ENCODE results near the gene DOCK4.

DOCK4 gene

DNA sequence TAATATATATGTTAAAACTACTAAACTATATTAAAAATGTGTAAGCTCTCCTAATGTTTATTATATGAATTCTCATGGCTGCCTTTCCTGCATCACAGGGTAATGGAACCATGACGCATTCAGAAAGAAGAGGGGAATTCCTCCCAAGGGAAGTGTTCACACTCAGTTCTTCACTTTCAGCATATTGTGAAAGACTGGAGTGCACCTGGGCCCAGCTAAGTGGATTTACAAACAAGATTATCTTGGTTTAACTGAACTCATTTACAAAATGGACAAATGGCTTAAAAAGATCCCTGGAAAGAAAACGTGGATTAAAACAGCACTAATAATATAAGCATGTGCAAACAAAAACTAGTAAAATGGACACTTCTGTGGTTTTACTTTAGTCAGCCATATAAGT lies 149.8 kb downstream of the DOCK4 start:
- H3K9ac ChIP-seq (ENCODE audit: low read depth, low read length, poor library complexity, severe bottlenecking), result no peak overlapping the region
- H3F3A ChIP-seq (ENCODE audit: low read depth), result no peaks in the 10 kb centered on the region
- H3K9me3 ChIP-seq (ENCODE audit: insufficient read depth, low read depth, low read length), result no peaks in the 10 kb centered on the region
- H3K27me3 ChIP-seq (ENCODE audit: insufficient read depth, low read length, poor library complexity, severe bottlenecking), result no peaks in the 10 kb centered on the region
- no peak overlapping the region for H2AFZ ChIP-seq (ENCODE audit: low read length)
- peaks cover 5% of the 10 kb centered on the region for H3K4me1 ChIP-seq (ENCODE audit: insufficient read depth, low read length, poor library complexity, severe bottlenecking)
- no peak overlapping the region for H3K4me2 ChIP-seq (ENCODE audit: low read depth, low read length, poor library complexity, severe bottlenecking)
- H3K79me2 ChIP-seq (ENCODE audit: insufficient read depth, low read length), result no peaks in the 10 kb centered on the region
- no peaks in the 10 kb centered on the region for H3K9me2 ChIP-seq (replicated peaks; ENCODE audit: low read depth, low read length)
- no peaks in the 10 kb centered on the region for H4K20me1 ChIP-seq (ENCODE audit: insufficient read depth, low read length, poor library complexity, severe bottlenecking)
- TF ChIP-seq EZH2phosphoT487 (IDR thresholded peaks at IDR 0.05; ENCODE audit: borderline replicate concordance), result no peak
- TF ChIP-seq, protein P1, sequence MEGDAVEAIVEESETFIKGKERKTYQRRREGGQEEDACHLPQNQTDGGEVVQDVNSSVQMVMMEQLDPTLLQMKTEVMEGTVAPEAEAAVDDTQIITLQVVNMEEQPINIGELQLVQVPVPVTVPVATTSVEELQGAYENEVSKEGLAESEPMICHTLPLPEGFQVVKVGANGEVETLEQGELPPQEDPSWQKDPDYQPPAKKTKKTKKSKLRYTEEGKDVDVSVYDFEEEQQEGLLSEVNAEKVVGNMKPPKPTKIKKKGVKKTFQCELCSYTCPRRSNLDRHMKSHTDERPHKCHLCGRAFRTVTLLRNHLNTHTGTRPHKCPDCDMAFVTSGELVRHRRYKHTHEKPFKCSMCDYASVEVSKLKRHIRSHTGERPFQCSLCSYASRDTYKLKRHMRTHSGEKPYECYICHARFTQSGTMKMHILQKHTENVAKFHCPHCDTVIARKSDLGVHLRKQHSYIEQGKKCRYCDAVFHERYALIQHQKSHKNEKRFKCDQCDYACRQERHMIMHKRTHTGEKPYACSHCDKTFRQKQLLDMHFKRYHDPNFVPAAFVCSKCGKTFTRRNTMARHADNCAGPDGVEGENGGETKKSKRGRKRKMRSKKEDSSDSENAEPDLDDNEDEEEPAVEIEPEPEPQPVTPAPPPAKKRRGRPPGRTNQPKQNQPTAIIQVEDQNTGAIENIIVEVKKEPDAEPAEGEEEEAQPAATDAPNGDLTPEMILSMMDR (conservative IDR thresholded peaks at IDR 0.05; ENCODE audit: low read length), result no peak
- H3K36me3 ChIP-seq (ENCODE audit: insufficient read depth, low read length), result no peaks in the 10 kb centered on the region
- H3K4me3 ChIP-seq (ENCODE audit: low read length, poor library complexity, severe bottlenecking), result no peak overlapping the region

DNA sequence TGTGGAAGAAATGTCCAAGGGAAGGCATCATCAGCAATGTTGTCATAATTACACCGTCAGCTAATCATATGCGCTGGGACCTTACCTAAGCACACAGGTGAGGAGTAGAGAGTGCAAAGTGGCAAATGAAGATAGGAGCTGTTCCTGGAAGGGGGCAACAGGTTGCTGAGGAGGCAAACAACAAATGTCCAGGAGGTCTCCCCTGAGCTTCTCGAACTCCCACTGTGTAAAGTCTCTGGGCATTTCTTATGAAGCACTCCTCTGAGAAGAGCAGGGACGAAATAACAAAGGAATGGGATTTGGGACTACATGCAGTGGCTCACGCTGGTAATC lies 152.5 kb downstream of the DOCK4 start:
- peaks cover 3% of the 10 kb centered on the region for H3K4me1 ChIP-seq (ENCODE audit: insufficient read depth, low read length, poor library complexity, severe bottlenecking)
- H4K20me1 ChIP-seq (ENCODE audit: insufficient read depth, low read length, poor library complexity, severe bottlenecking), result no peaks in the 10 kb centered on the region
- H3K4me3 ChIP-seq (ENCODE audit: low read length, poor library complexity, severe bottlenecking), result no peak overlapping the region
- no peaks in the 10 kb centered on the region for H3K9me3 ChIP-seq (ENCODE audit: insufficient read depth, low read depth, low read length)
- no peak overlapping the region for H3K4me2 ChIP-seq (ENCODE audit: low read depth, low read length, poor library complexity, severe bottlenecking)
- TF ChIP-seq EZH2phosphoT487 (IDR thresholded peaks at IDR 0.05; ENCODE audit: borderline replicate concordance), result no peak
- TF ChIP-seq, protein P1 (conservative IDR thresholded peaks at IDR 0.05; ENCODE audit: low read length), result no peak
- H3F3A ChIP-seq (ENCODE audit: low read depth), result no peaks in the 10 kb centered on the region
- no peaks in the 10 kb centered on the region for H3K9me2 ChIP-seq (replicated peaks; ENCODE audit: low read depth, low read length)
- no peaks in the 10 kb centered on the region for H3K36me3 ChIP-seq (ENCODE audit: insufficient read depth, low read length)
- H3K9ac ChIP-seq (ENCODE audit: low read depth, low read length, poor library complexity, severe bottlenecking), result no peak overlapping the region
- no peaks in the 10 kb centered on the region for H3K79me2 ChIP-seq (ENCODE audit: insufficient read depth, low read length)
- H2AFZ ChIP-seq (ENCODE audit: low read length), result no peak overlapping the region
- H3K27me3 ChIP-seq (ENCODE audit: insufficient read depth, low read length, poor library complexity, severe bottlenecking), result no peaks in the 10 kb centered on the region

DNA sequence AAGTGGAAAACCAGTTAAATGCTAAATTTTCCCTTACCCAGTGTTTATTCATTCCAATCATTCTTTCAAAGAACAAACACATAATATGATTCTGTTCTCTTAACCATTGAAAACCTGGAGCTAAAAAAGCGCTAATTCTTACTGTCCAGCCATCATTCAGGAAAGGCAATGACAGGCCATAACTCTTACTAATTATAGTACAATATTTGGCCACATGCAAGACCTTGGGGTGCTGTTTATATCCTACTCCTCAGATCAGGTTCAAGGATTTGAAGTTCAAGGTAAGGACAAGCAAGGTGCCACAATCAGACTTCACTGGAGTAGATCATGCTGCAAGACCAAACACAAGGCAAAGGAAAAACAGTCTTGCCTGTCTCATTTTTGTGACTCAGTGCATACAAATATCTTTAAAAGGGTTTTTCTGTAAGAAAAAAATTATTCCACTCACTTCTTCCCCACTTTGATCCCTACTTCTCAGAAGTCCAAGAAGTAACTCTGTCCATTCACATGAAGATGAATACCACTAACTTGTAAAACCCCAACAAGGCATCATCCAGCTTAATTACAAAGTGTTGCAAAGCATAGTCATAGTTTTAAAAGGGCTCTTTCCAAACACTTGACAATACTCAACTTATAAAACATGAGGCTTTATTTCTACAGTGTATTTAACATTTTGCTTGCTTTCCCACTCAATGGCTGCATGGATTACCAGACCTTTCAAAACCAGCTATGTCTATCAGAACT lies 153.0 kb downstream of the DOCK4 start:
- TF ChIP-seq EZH2phosphoT487 (IDR thresholded peaks at IDR 0.05; ENCODE audit: borderline replicate concordance), result no peak
- TF ChIP-seq, protein P1 (conservative IDR thresholded peaks at IDR 0.05; ENCODE audit: low read length), result no peak
- H3K4me1 ChIP-seq (ENCODE audit: insufficient read depth, low read length, poor library complexity, severe bottlenecking), result no peaks in the 10 kb centered on the region
- H2AFZ ChIP-seq (ENCODE audit: low read length), result no peak overlapping the region
- no peaks in the 10 kb centered on the region for H3K9me3 ChIP-seq (ENCODE audit: insufficient read depth, low read depth, low read length)
- H3K27me3 ChIP-seq (ENCODE audit: insufficient read depth, low read length, poor library complexity, severe bottlenecking), result no peaks in the 10 kb centered on the region
- no peaks in the 10 kb centered on the region for H3K36me3 ChIP-seq (ENCODE audit: insufficient read depth, low read length)
- no peaks in the 10 kb centered on the region for H3K9me2 ChIP-seq (replicated peaks; ENCODE audit: low read depth, low read length)
- no peak overlapping the region for H3K4me3 ChIP-seq (ENCODE audit: low read length, poor library complexity, severe bottlenecking)
- H3K9ac ChIP-seq (ENCODE audit: low read depth, low read length, poor library complexity, severe bottlenecking), result no peak overlapping the region
- no peaks in the 10 kb centered on the region for H3K79me2 ChIP-seq (ENCODE audit: insufficient read depth, low read length)
- no peak overlapping the region for H3K4me2 ChIP-seq (ENCODE audit: low read depth, low read length, poor library complexity, severe bottlenecking)
- no peaks in the 10 kb centered on the region for H3F3A ChIP-seq (ENCODE audit: low read depth)
- no peaks in the 10 kb centered on the region for H4K20me1 ChIP-seq (ENCODE audit: insufficient read depth, low read length, poor library complexity, severe bottlenecking)
